HG03354 (cell line): ENCODE results near the gene ANK2.

Experiments
- ATAC-seq: cut with Tn5 transposase; IDR thresholded peaks from one replicate; pipeline ENCODE4 v1.9.1; 2021; ENCODE audit warnings: mild to moderate bottlenecking; ENCODE audit not compliant: unreplicated experiment, poor library complexity, severe bottlenecking

The ANK2 gene

GRCh38 chr4:113142351-113142750 is 92.9 kb downstream of the ANK2 start:
- no peak for ATAC-seq

GRCh38 chr4:113144091-113144490 is 94.6 kb downstream of the ANK2 start:
- ATAC-seq: no peak

GRCh38 chr4:113145147-113145518 is 95.7 kb downstream of the ANK2 start:
- ATAC-seq: no peak

GRCh38 chr4:113145519-113146291 is 96.3 kb downstream of the ANK2 start:
- no peak for ATAC-seq

- ATAC-seq: peak; percentile 92
Measured at GRCh38 chr4:113146876-113147358, 97.5 kb downstream of the ANK2 start.

GRCh38 chr4:113147498-113148111 is 98.2 kb downstream of the ANK2 start:
- no peak for ATAC-seq

- ATAC-seq: no peak
Measured at GRCh38 chr4:113148925-113149324, 99.5 kb downstream of the ANK2 start.

- ATAC-seq: no peak
Measured at GRCh38 chr4:113153529-113154101, 104.2 kb downstream of the ANK2 start.

- no peak for ATAC-seq
Measured at GRCh38 chr4:113154281-113154680, 104.8 kb downstream of the ANK2 start.

- no peak for ATAC-seq
Measured at GRCh38 chr4:113157086-113157857, 107.8 kb downstream of the ANK2 start.

- no peak for ATAC-seq
Measured at GRCh38 chr4:113159942-113160545, 110.6 kb downstream of the ANK2 start.

GRCh38 chr4:113160548-113160947 is 111.1 kb downstream of the ANK2 start:
- no peak for ATAC-seq

- ATAC-seq: no peak
Measured at GRCh38 chr4:113162089-113162488, 112.6 kb downstream of the ANK2 start.

GRCh38 chr4:113169368-113169767 is 119.9 kb downstream of the ANK2 start:
- no peak for ATAC-seq

GRCh38 chr4:113170115-113170804 is 120.8 kb downstream of the ANK2 start:
- ATAC-seq: no peak

- ATAC-seq: no peak
Measured at GRCh38 chr4:113170805-113171468, 121.5 kb downstream of the ANK2 start.

- no peak for ATAC-seq
Measured at GRCh38 chr4:113173126-113173792, 123.8 kb downstream of the ANK2 start.

- ATAC-seq: no peak
Measured at GRCh38 chr4:113173793-113174264, 124.4 kb downstream of the ANK2 start.
